ENCODE results near the gene NUP210L. TPM values are rescaled to one million over a fixed set of nuclear protein-coding genes. Genes with fewer than 3 reads are reported as not detected.
"Not testable (repeated sequence)": the region's sequence is repeated elsewhere in the genome, so short reads cannot be mapped to it uniquely, and the experiment has no call there.

The NUP210L gene
- total RNA-seq, 1 donor from 2014 or later: 0.04 TPM

GRCh38 chr1:154094411-154094810 lies 60.5 kb downstream of the NUP210L start:
- H3K4me1 Mint-ChIP-seq: no peaks in the 10 kb centered on the region

GRCh38 chr1:154093699-154094098 lies 61.2 kb downstream of the NUP210L start:
- H3K36me3 Mint-ChIP-seq: no peaks in the 10 kb centered on the region
- no peaks in the 10 kb centered on the region for H3K4me1 Mint-ChIP-seq
- no peak overlapping the region for H3K4me3 Mint-ChIP-seq
- peaks cover 5% of the 10 kb centered on the region for H3K27me3 Mint-ChIP-seq (ENCODE audit: low read depth)
- DNase-seq (ENCODE audit: low spot score in 2 of 2, unreplicated experiment in 2 of 2): no peak
- no peaks in the 10 kb centered on the region for H3K9me3 Mint-ChIP-seq
- H3K27ac Mint-ChIP-seq: no peak overlapping the region
- no peak for TF ChIP-seq CTCF (IDR thresholded peaks at IDR 0.05; ENCODE audit: unreplicated experiment)

More at GRCh38 chr1:154094411-154094810, 60.5 kb downstream of the NUP210L start:
- H3K4me3 Mint-ChIP-seq: no peak overlapping the region
- TF ChIP-seq CTCF (IDR thresholded peaks at IDR 0.05; ENCODE audit: unreplicated experiment): no peak
- H3K27me3 Mint-ChIP-seq (ENCODE audit: low read depth): peaks cover 5% of the 10 kb centered on the region
- no peaks in the 10 kb centered on the region for H3K36me3 Mint-ChIP-seq
- H3K9me3 Mint-ChIP-seq: no peaks in the 10 kb centered on the region
- no peak for DNase-seq (ENCODE audit: low spot score in 2 of 2, unreplicated experiment in 2 of 2)
- no peak overlapping the region for H3K27ac Mint-ChIP-seq

- no peak for DNase-seq (ENCODE audit: low spot score in 2 of 2, unreplicated experiment in 2 of 2)
- Mint-ChIP-seq H3K36me3 (no peaks in the 10 kb centered on the region), H3K27ac (no peak overlapping the region)
Measured at GRCh38 chr1:154091706-154092105, 63.2 kb downstream of the NUP210L start.

GRCh38 chr1:154087574-154087973 lies 67.3 kb downstream of the NUP210L start:
- Mint-ChIP-seq H3K4me1 (no peaks in the 10 kb centered on the region), H3K36me3 (no peaks in the 10 kb centered on the region), H3K9me3 (peaks cover 7% of the 10 kb centered on the region), H3K27me3 (ENCODE audit: low read depth) (peaks cover 2% of the 10 kb centered on the region), H3K4me3 (no peak overlapping the region), H3K27ac (no peak overlapping the region)
- no peak for DNase-seq (ENCODE audit: low spot score in 2 of 2, unreplicated experiment in 2 of 2)
- no peak for TF ChIP-seq CTCF (IDR thresholded peaks at IDR 0.05; ENCODE audit: unreplicated experiment)

More at GRCh38 chr1:154091706-154092105, 63.2 kb downstream of the NUP210L start:
- Mint-ChIP-seq H3K4me1 (no peaks in the 10 kb centered on the region), H3K4me3 (no peak overlapping the region), H3K9me3 (no peaks in the 10 kb centered on the region), H3K27me3 (ENCODE audit: low read depth) (peaks cover 5% of the 10 kb centered on the region)
- TF ChIP-seq CTCF (IDR thresholded peaks at IDR 0.05; ENCODE audit: unreplicated experiment): no peak

- H3K27me3 Mint-ChIP-seq (ENCODE audit: low read depth); H3K9me3 Mint-ChIP-seq; H3K27ac Mint-ChIP-seq; H3K4me1 Mint-ChIP-seq; H3K36me3 Mint-ChIP-seq; DNase-seq (ENCODE audit: low spot score in 2 of 2, unreplicated experiment in 2 of 2); H3K4me3 Mint-ChIP-seq: not testable (repeated sequence)
Measured at GRCh38 chr1:154083057-154083456, 71.8 kb downstream of the NUP210L start.

GRCh38 chr1:154081386-154082126 lies 73.3 kb downstream of the NUP210L start:
- H3K4me1 Mint-ChIP-seq: no peaks in the 10 kb centered on the region
- H3K4me3 Mint-ChIP-seq: no peak overlapping the region
- DNase-seq (ENCODE audit: low spot score in 2 of 2, unreplicated experiment in 2 of 2): no peak
- H3K36me3 Mint-ChIP-seq: peaks cover 2% of the 10 kb centered on the region
- TF ChIP-seq CTCF (IDR thresholded peaks at IDR 0.05; ENCODE audit: unreplicated experiment): no peak
- no peak overlapping the region for H3K27ac Mint-ChIP-seq
- peaks cover 1% of the 10 kb centered on the region for H3K27me3 Mint-ChIP-seq (ENCODE audit: low read depth)
- peaks cover 11% of the 10 kb centered on the region for H3K9me3 Mint-ChIP-seq

All from mesothelial cell of epicardium (in vitro differentiated cells).